Breast epithelium (tissue), 3 donors: ENCODE data around the gene ERF.
"Not testable (repeated sequence)": the region's sequence is repeated elsewhere in the genome, so short reads cannot be mapped to it uniquely, and the experiment has no call there.

Source experiments
- CTCF ChIP-seq, 3 donors: fragments of 450-650 bp; IDR thresholded peaks; one replicate each; pipeline ENCODE4 v1.5.1; 2016 to 2017; ENCODE audit warnings: antibody characterized with exemption in 3 of 3, mild to moderate bottlenecking in 3 of 3, moderate library complexity in 3 of 3
- POLR2A ChIP-seq: fragments of 450-650 bp; IDR thresholded peaks from one replicate; pipeline ENCODE4 v1.6.1; 2016; ENCODE audit warnings: antibody characterized with exemption, mild to moderate bottlenecking, moderate library complexity
- POLR2AphosphoS5 ChIP-seq, 3 donors: sonication (generic); formaldehyde crosslinking; IDR thresholded peaks; one replicate each; pipeline ENCODE4 v1.6.1; 2017; ENCODE audit warnings: antibody characterized with exemption in 3 of 3

GRCh38 chr19:42266105-42266504 is 11.2 kb upstream of the ERF start:
- TF ChIP-seq CTCF (IDR thresholded peaks at IDR 0.05); POLR2A; POLR2AphosphoS5 (IDR thresholded peaks at IDR 0.05): not testable (repeated sequence)
